NB4 (cell line): ENCODE results near the gene RIMKLB.

Source experiments
- MAX ChIP-seq: IDR thresholded peaks from 2 replicates; pipeline ENCODE4 v1.6.1; 2011; ENCODE audit warnings: low read depth, low read length
- MYC ChIP-seq: IDR thresholded peaks from 2 replicates; pipeline ENCODE4 v1.6.1; 2011; ENCODE audit warnings: low read depth, low read length
- POLR2A ChIP-seq: IDR thresholded peaks from 2 replicates; pipeline ENCODE4 v1.6.1; 2011; ENCODE audit warnings: mild to moderate bottlenecking; ENCODE audit not compliant: insufficient read length; ENCODE audit errors: extremely low read depth
- TF ChIP-seq, protein P1 (sequence below): IDR thresholded peaks from one replicate; pipeline ENCODE4 v1.5.1; 2012; ENCODE audit warnings: low read depth, low read length

DNA sequence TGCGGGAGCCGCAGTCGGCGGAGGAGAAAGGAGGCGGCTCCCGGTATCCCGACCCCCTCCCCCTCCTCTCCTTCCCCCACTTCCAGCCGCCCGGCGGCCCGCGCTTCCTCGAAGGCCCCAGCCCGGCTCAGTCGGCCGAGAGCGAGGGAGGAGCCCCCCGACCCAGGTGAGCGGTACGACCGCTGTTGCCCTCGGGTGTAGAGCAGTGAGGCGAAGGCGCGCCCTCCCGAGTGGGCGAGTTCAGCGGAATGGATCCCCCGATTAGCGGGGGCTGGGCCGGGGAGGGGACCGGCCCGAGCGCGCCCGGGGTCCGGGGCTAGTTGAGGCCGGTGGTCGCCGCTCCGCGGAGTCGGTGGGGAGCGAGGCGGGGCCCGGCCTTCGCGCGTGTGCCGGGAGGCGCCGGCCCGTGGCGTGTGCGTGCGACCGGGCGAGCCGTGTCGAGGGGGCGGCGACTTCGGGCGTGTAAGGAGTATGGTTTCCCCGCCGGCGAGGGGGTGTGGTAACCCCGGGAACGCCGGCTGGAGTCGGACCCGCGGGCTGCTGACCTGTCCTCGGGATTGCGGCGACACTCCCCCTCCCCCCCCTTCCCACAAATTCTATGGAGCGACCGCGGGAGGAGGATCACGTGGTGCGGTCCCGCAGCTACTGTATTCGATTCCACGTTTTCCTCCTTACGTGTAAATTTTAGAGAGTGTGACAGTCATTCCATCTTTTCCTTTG is 501 bp downstream of the RIMKLB start:
- TF ChIP-seq, protein P1, sequence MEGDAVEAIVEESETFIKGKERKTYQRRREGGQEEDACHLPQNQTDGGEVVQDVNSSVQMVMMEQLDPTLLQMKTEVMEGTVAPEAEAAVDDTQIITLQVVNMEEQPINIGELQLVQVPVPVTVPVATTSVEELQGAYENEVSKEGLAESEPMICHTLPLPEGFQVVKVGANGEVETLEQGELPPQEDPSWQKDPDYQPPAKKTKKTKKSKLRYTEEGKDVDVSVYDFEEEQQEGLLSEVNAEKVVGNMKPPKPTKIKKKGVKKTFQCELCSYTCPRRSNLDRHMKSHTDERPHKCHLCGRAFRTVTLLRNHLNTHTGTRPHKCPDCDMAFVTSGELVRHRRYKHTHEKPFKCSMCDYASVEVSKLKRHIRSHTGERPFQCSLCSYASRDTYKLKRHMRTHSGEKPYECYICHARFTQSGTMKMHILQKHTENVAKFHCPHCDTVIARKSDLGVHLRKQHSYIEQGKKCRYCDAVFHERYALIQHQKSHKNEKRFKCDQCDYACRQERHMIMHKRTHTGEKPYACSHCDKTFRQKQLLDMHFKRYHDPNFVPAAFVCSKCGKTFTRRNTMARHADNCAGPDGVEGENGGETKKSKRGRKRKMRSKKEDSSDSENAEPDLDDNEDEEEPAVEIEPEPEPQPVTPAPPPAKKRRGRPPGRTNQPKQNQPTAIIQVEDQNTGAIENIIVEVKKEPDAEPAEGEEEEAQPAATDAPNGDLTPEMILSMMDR = no peak
- TF ChIP-seq POLR2A (no peak), MAX (no peak), MYC (no peak)
